Measurements from ENCODE around the gene GLI3. TPM values are rescaled to one million over a fixed set of nuclear protein-coding genes. Genes with fewer than 3 reads are reported as not detected.

Gene GLI3
- total RNA-seq, 1 experiment from 2014 or later = not detected

- Histone ChIP-seq H3F3A (ENCODE audit: insufficient read depth, low read depth) (no peaks in the 10 kb centered on the region), H3K4me3 (no peak overlapping the region), H3K9me2 (ENCODE audit: insufficient read depth) (no peaks in the 10 kb centered on the region), H3K4me1 (replicated peaks; ENCODE audit: insufficient read depth) (no peaks in the 10 kb centered on the region), H3K4me2 (no peak overlapping the region), H3K9me3 (ENCODE audit: insufficient read depth, low read depth) (no peaks in the 10 kb centered on the region), H2AFZ (no peak overlapping the region), H3K27ac (no peak overlapping the region), H3K27me3 (ENCODE audit: insufficient read depth, low read depth) (peaks cover 67% of the 10 kb centered on the region), H3K79me2 (ENCODE audit: low read depth) (no peaks in the 10 kb centered on the region), H4K20me1 (ENCODE audit: insufficient read depth) (no peaks in the 10 kb centered on the region), H3K36me3 (ENCODE audit: low read depth) (no peaks in the 10 kb centered on the region)
- POLR2A ChIA-PET (ENCODE audit: unreplicated experiment) = no interaction called here
- intact Hi-C loops (cut with micrococcal nuclease; ENCODE audit: unreplicated experiment) = no loop called here
- TF ChIP-seq, protein P1, sequence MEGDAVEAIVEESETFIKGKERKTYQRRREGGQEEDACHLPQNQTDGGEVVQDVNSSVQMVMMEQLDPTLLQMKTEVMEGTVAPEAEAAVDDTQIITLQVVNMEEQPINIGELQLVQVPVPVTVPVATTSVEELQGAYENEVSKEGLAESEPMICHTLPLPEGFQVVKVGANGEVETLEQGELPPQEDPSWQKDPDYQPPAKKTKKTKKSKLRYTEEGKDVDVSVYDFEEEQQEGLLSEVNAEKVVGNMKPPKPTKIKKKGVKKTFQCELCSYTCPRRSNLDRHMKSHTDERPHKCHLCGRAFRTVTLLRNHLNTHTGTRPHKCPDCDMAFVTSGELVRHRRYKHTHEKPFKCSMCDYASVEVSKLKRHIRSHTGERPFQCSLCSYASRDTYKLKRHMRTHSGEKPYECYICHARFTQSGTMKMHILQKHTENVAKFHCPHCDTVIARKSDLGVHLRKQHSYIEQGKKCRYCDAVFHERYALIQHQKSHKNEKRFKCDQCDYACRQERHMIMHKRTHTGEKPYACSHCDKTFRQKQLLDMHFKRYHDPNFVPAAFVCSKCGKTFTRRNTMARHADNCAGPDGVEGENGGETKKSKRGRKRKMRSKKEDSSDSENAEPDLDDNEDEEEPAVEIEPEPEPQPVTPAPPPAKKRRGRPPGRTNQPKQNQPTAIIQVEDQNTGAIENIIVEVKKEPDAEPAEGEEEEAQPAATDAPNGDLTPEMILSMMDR (conservative IDR thresholded peaks at IDR 0.05) = no peak
- no peak for TF ChIP-seq EZH2 (IDR thresholded peaks at IDR 0.05; ENCODE audit: low read depth)
- no TSS peak for BruUV-seq (replicated peaks)
- CTCF ChIA-PET = no interaction called here
- no peak for DNase-seq
Observed at GRCh38 chr7:42212541-42213090, 24.4 kb downstream of the GLI3 start.

DNA sequence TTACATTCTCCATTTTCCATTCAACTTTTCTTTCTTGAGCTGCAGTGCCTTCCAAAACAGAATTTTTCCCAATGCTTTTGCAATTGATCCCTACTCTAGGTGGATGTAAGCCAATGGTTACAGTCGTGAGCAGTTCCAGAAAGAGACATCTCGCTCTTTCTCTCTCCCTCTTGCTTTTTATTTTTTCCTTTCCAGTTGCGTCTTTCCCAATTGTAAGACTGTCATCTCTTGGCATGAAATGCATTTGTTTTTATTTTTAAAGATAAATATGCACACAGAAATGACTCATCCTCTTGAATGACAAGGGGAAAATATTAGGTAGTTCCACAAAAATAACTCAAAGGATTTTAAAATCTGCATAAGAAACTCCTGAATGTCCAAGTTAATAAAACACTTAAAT is 25.1 kb downstream of the GLI3 start:
- TF ChIP-seq, protein P1 (conservative IDR thresholded peaks at IDR 0.05) = no peak
- TF ChIP-seq EZH2 (IDR thresholded peaks at IDR 0.05; ENCODE audit: low read depth) = no peak
- POLR2A ChIA-PET (ENCODE audit: unreplicated experiment) = no interaction called here
- Histone ChIP-seq H3K4me1 (replicated peaks; ENCODE audit: insufficient read depth) (no peaks in the 10 kb centered on the region), H3K27me3 (ENCODE audit: insufficient read depth, low read depth) (peaks cover 66% of the 10 kb centered on the region), H3K9me3 (ENCODE audit: insufficient read depth, low read depth) (no peaks in the 10 kb centered on the region), H3K79me2 (ENCODE audit: low read depth) (no peaks in the 10 kb centered on the region), H4K20me1 (ENCODE audit: insufficient read depth) (no peaks in the 10 kb centered on the region), H3F3A (ENCODE audit: insufficient read depth, low read depth) (no peaks in the 10 kb centered on the region), H3K4me2 (no peak overlapping the region), H2AFZ (no peak overlapping the region), H3K9me2 (ENCODE audit: insufficient read depth) (no peaks in the 10 kb centered on the region), H3K27ac (no peak overlapping the region), H3K36me3 (ENCODE audit: low read depth) (no peaks in the 10 kb centered on the region), H3K4me3 (no peak overlapping the region)
- no TSS peak for BruUV-seq (replicated peaks)
- no peak for DNase-seq
- intact Hi-C loops (cut with micrococcal nuclease; ENCODE audit: unreplicated experiment) = no loop called here
- CTCF ChIA-PET = interaction anchor here (0.6 kb wide), 1 partner anchor 15 kb away, joined by 3 read pairs; no protein-coding TSS in a partner anchor

- Histone ChIP-seq H4K20me1 (ENCODE audit: insufficient read depth) (no peaks in the 10 kb centered on the region), H2AFZ (no peak overlapping the region), H3K9me2 (ENCODE audit: insufficient read depth) (no peaks in the 10 kb centered on the region), H3K27ac (no peak overlapping the region), H3F3A (ENCODE audit: insufficient read depth, low read depth) (no peaks in the 10 kb centered on the region), H3K4me1 (replicated peaks; ENCODE audit: insufficient read depth) (no peaks in the 10 kb centered on the region), H3K36me3 (ENCODE audit: low read depth) (no peaks in the 10 kb centered on the region), H3K79me2 (ENCODE audit: low read depth) (no peaks in the 10 kb centered on the region), H3K4me2 (no peak overlapping the region), H3K9me3 (ENCODE audit: insufficient read depth, low read depth) (no peaks in the 10 kb centered on the region), H3K27me3 (ENCODE audit: insufficient read depth, low read depth) (peaks cover 57% of the 10 kb centered on the region), H3K4me3 (no peak overlapping the region)
- ChIA-PET CTCF (no interaction called here), POLR2A (ENCODE audit: unreplicated experiment) (no interaction called here)
- DNase-seq = no peak
- intact Hi-C loops (cut with micrococcal nuclease; ENCODE audit: unreplicated experiment) = no loop called here
- TF ChIP-seq EZH2 (IDR thresholded peaks at IDR 0.05; ENCODE audit: low read depth) = no peak
- TF ChIP-seq, protein P1 (conservative IDR thresholded peaks at IDR 0.05) = no peak
- BruUV-seq (replicated peaks) = no TSS peak
Observed at GRCh38 chr7:42210779-42211178, 26.2 kb downstream of the GLI3 start.
